Neural cell (in vitro differentiated cells): ENCODE data around the gene CDK12. TPM values are rescaled to one million over a fixed set of nuclear protein-coding genes. Genes with fewer than 3 reads are reported as not detected.

ENCODE experiments used
- H2AFZ ChIP-seq: fragments of 200-600, 300-800 bp; sonication (generic), shearing (Covaris generic); 2 replicates; pipeline ENCODE4 v1.6.0; 2014; ENCODE audit warnings: low read depth, mild to moderate bottlenecking, antibody characterized with exemption, low read length, moderate library complexity
- H3F3A ChIP-seq: fragments of 200-600 bp; shearing (Covaris generic); 2 replicates; pipeline ENCODE4 v1.6.1; 2016; ENCODE audit warnings: mild to moderate bottlenecking, moderate library complexity, mixed read lengths, antibody characterized with exemption, low read length; ENCODE audit not compliant: insufficient read depth, poor library complexity, severe bottlenecking
- H3K27ac ChIP-seq: fragments of 200-600, 300-800 bp; sonication (generic), shearing (Covaris generic); 2 replicates; pipeline ENCODE4 v1.5.1; 2014; ENCODE audit warnings: mild to moderate bottlenecking, low read length, moderate library complexity
- H3K27me3 ChIP-seq: fragments of 300-800, 200-600 bp; sonication (generic), shearing (Covaris generic); 2 replicates; pipeline ENCODE4 v1.6.0; 2014; ENCODE audit warnings: mild to moderate bottlenecking, low read depth, low read length, moderate library complexity; ENCODE audit not compliant: insufficient read depth
- H3K36me3 ChIP-seq: fragments of 300-800, 200-600 bp; sonication (generic), shearing (Covaris generic); 2 replicates; pipeline ENCODE4 v1.5.1; 2014; ENCODE audit warnings: mild to moderate bottlenecking, antibody characterized with exemption, low read length, moderate library complexity; ENCODE audit not compliant: insufficient read depth
- H3K4me2 ChIP-seq: fragments of 300-800, 200-600 bp; sonication (generic), shearing (Covaris generic); 2 replicates; pipeline ENCODE4 v1.6.0; 2014; ENCODE audit warnings: mild to moderate bottlenecking, low read length
- H3K4me3 ChIP-seq: fragments of 300-800, 200-600 bp; sonication (generic), shearing (Covaris generic); 2 replicates; pipeline ENCODE4 v1.5.1; 2014; ENCODE audit warnings: mild to moderate bottlenecking, low read length, moderate library complexity
- H3K79me2 ChIP-seq: fragments of 200-600 bp; shearing (Covaris generic); replicated peaks from 2 replicates; pipeline ENCODE4 v1.6.0; 2014; ENCODE audit warnings: mild to moderate bottlenecking, low read length, moderate library complexity; ENCODE audit not compliant: insufficient read depth
- H3K9ac ChIP-seq: fragments of 300-800, 200-600 bp; sonication (generic), shearing (Covaris generic); 2 replicates; pipeline ENCODE4 v1.6.1; 2016; ENCODE audit warnings: mild to moderate bottlenecking, low read length, mixed read lengths
- H3K9me2 ChIP-seq: fragments of 200-600 bp; shearing (Covaris generic); 2 replicates; pipeline ENCODE4 v1.6.1; 2016; ENCODE audit warnings: mild to moderate bottlenecking, low read length, mixed read lengths; ENCODE audit not compliant: insufficient read depth
- H3K9me3 ChIP-seq: fragments of 200-600, 300-800 bp; sonication (generic), shearing (Covaris generic); 2 replicates; pipeline ENCODE4 v1.6.1; 2016; ENCODE audit warnings: mild to moderate bottlenecking, mixed run types, low read length, moderate library complexity, mixed read lengths
- H4K20me1 ChIP-seq: fragments of 200-600 bp; shearing (Covaris generic); 2 replicates; pipeline ENCODE4 v1.6.1; 2016; ENCODE audit warnings: mild to moderate bottlenecking, mixed run types; ENCODE audit not compliant: insufficient read depth
- CTCF ChIP-seq: fragments of 450-650 bp; IDR thresholded peaks from 2 replicates; pipeline ENCODE4 v1.5.1; 2014; ENCODE audit warnings: antibody characterized with exemption, mild to moderate bottlenecking, moderate library complexity; ENCODE audit not compliant: poor library complexity, severe bottlenecking
- EP300 ChIP-seq: fragments of 450-650 bp; conservative IDR thresholded peaks from 2 replicates; pipeline ENCODE4 v1.6.1; 2014; ENCODE audit warnings: antibody characterized with exemption, mild to moderate bottlenecking, moderate library complexity; ENCODE audit not compliant: poor library complexity, severe bottlenecking
- EZH2 ChIP-seq: fragments of 200-600, 300-800 bp; shearing (Covaris generic), sonication (generic); IDR thresholded peaks from 2 replicates; pipeline ENCODE4 v1.6.1; 2014; ENCODE audit warnings: antibody characterized with exemption, low read length, borderline replicate concordance, mild to moderate bottlenecking; ENCODE audit not compliant: insufficient read depth, poor library complexity, severe bottlenecking
- MXI1 ChIP-seq: fragments of 450-650 bp; conservative IDR thresholded peaks from 2 replicates; pipeline ENCODE4 v1.6.1; 2014; ENCODE audit warnings: antibody characterized with exemption, mild to moderate bottlenecking; ENCODE audit not compliant: poor library complexity, severe bottlenecking
- POLR2AphosphoS5 ChIP-seq: IDR thresholded peaks from 2 replicates; pipeline ENCODE4 v1.6.1; 2012
- RAD21 ChIP-seq: fragments of 450-650 bp; conservative IDR thresholded peaks from 2 replicates; pipeline ENCODE4 v1.6.1; 2014; ENCODE audit warnings: antibody characterized with exemption, mild to moderate bottlenecking, moderate library complexity
- REST ChIP-seq: IDR thresholded peaks from 2 replicates; pipeline ENCODE4 v1.6.1; 2012; ENCODE audit warnings: borderline replicate concordance
- SMC3 ChIP-seq: fragments of 450-650 bp; conservative IDR thresholded peaks from 2 replicates; pipeline ENCODE4 v1.6.1; 2014; ENCODE audit warnings: antibody characterized with exemption, mild to moderate bottlenecking, moderate library complexity; ENCODE audit not compliant: poor library complexity
- TAF1 ChIP-seq: IDR thresholded peaks from 2 replicates; pipeline ENCODE4 v1.6.1; 2012; ENCODE audit warnings: low read depth
- polyA plus RNA-seq: library from polyadenylated mRNA; depleted of rRNA; stranded (reverse); fragments of >200 nt; gene quantifications from 2 replicates; pipeline ENCODE4 v1.2.3, GENCODE V29; 2014

The CDK12 gene
- polyA plus RNA-seq, 1 donor from 2014 or later = 10.4 TPM

GRCh38 chr17:39513915-39514314 lies 52.6 kb downstream of the CDK12 start:
- H3K4me2 ChIP-seq = no peak overlapping the region
- TF ChIP-seq POLR2AphosphoS5 = no peak
- TF ChIP-seq TAF1 = no peak
- TF ChIP-seq MXI1 = no peak
- TF ChIP-seq EZH2 = no peak
- no peak overlapping the region for H3K9ac ChIP-seq
- H3K27ac ChIP-seq = no peak overlapping the region
- no peaks in the 10 kb centered on the region for H3F3A ChIP-seq
- H2AFZ ChIP-seq = no peak overlapping the region
- peaks cover 9% of the 10 kb centered on the region for H3K36me3 ChIP-seq
- no peak overlapping the region for H3K4me3 ChIP-seq
- H4K20me1 ChIP-seq = no peaks in the 10 kb centered on the region
- H3K79me2 ChIP-seq = no peaks in the 10 kb centered on the region
- no peaks in the 10 kb centered on the region for H3K9me3 ChIP-seq
- H3K27me3 ChIP-seq = no peaks in the 10 kb centered on the region
- no peaks in the 10 kb centered on the region for H3K9me2 ChIP-seq

DNA sequence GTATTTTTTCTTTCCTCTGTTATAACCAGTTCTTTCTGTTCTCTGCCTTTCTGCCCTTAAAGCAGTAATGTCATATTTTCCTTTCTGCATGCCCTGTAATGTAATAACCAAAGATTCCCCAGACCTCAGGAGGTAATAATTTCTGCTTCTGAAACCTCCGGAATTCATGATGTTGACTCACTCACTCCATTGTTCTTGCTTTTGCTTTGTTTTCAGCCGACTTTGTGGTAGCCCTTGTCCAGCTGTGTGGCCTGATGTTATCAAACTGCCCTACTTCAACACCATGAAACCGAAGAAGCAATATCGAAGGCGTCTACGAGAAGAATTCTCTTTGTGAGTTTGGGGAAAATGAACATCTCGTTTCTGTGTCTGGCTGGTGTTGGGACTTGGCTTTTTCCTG lies 55.9 kb downstream of the CDK12 start:
- no peak overlapping the region for H3K27ac ChIP-seq

DNA sequence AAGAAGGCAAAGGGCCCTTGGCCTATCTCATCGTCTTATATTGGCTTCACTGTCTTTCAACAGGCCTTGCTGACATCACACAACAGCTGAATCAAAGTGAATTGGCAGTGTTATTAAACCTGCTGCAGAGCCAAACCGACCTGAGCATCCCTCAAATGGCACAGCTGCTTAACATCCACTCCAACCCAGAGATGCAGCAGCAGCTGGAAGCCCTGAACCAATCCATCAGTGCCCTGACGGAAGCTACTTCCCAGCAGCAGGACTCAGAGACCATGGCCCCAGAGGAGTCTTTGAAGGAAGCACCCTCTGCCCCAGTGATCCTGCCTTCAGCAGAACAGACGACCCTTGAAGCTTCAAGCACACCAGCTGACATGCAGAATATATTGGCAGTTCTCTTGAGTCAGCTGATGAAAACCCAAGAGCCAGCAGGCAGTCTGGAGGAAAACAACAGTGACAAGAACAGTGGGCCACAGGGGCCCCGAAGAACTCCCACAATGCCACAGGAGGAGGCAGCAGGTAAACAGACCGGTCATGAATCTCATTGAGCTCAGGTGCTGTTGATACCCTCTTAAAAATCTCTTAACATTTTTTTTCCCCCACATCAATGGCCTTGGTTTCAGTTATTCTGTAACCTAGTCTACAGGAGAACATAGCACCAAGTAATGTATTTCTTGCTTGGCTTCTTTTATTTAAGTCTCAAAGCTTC lies 64.7 kb downstream of the CDK12 start:
- Histone ChIP-seq H3K9ac (no peak overlapping the region), H2AFZ (no peak overlapping the region), H3K9me3 (no peaks in the 10 kb centered on the region), H3F3A (no peaks in the 10 kb centered on the region), H3K4me3 (no peak overlapping the region), H3K27ac (no peak overlapping the region), H3K9me2 (no peaks in the 10 kb centered on the region), H3K79me2 (no peaks in the 10 kb centered on the region), H4K20me1 (no peaks in the 10 kb centered on the region), H3K36me3 (peaks cover 14% of the 10 kb centered on the region), H3K27me3 (no peaks in the 10 kb centered on the region), H3K4me2 (no peak overlapping the region)
- TF ChIP-seq TAF1 (no peak), CTCF (no peak), SMC3 (no peak), MXI1 (no peak), RAD21 (no peak), EP300 (no peak), EZH2 (no peak), REST (no peak), POLR2AphosphoS5 (no peak)

More for the DNA sequence above, 55.9 kb downstream of the CDK12 start:
- TF ChIP-seq EZH2 = no peak
- no peak for TF ChIP-seq SMC3
- TF ChIP-seq POLR2AphosphoS5 = no peak
- TF ChIP-seq TAF1 = no peak
- TF ChIP-seq EP300 = no peak
- TF ChIP-seq CTCF = no peak
- H3K9me2 ChIP-seq = no peaks in the 10 kb centered on the region
- no peaks in the 10 kb centered on the region for H3K27me3 ChIP-seq
- no peaks in the 10 kb centered on the region for H4K20me1 ChIP-seq
- H3K79me2 ChIP-seq = no peaks in the 10 kb centered on the region
- no peak overlapping the region for H3K9ac ChIP-seq
- H3K9me3 ChIP-seq = no peaks in the 10 kb centered on the region
- H2AFZ ChIP-seq = no peak overlapping the region
- H3F3A ChIP-seq = no peaks in the 10 kb centered on the region
- peaks cover 5% of the 10 kb centered on the region for H3K36me3 ChIP-seq
- H3K4me3 ChIP-seq = no peak overlapping the region
- H3K4me2 ChIP-seq = no peak overlapping the region
